AG04449 (cell line): ENCODE data around the gene C16orf90.
"Not testable (repeated sequence)": the region's sequence is repeated elsewhere in the genome, so short reads cannot be mapped to it uniquely, and the experiment has no call there.

Source experiments
- CTCF ChIA-PET: fragments of 350-600 bp; formaldehyde crosslinking; extraction: SDS; loops from one replicate; lab custom pipeline; 2021; ENCODE audit warnings: antibody characterized with exemption; lab: Yijun Ruan, JAX
- POLR2A ChIA-PET: fragments of 400-600, 350-600 bp; formaldehyde crosslinking; extraction: SDS; loops from one replicate; lab custom pipeline; 2020; ENCODE audit warnings: antibody characterized with exemption, inconsistent platforms; lab: Yijun Ruan, JAX
- DNase-seq: peaks from one replicate; pipeline ENCODE4 v3.0.0-alpha.2; 2010; ENCODE audit warnings: low read depth, low spot score
- H3K4me3 ChIP-seq: 2 replicates; pipeline ENCODE4 v1.5.1; 2011; ENCODE audit warnings: low read depth, mild to moderate bottlenecking, control low read depth, low read length
- CTCF ChIP-seq: IDR thresholded peaks from one replicate; pipeline ENCODE4 v1.5.1; 2011; ENCODE audit warnings: mild to moderate bottlenecking, moderate library complexity, low read length, control low read depth, inconsistent platforms; ENCODE audit not compliant: insufficient read depth; ENCODE audit errors: missing control alignments

The C16orf90 gene

DNA sequence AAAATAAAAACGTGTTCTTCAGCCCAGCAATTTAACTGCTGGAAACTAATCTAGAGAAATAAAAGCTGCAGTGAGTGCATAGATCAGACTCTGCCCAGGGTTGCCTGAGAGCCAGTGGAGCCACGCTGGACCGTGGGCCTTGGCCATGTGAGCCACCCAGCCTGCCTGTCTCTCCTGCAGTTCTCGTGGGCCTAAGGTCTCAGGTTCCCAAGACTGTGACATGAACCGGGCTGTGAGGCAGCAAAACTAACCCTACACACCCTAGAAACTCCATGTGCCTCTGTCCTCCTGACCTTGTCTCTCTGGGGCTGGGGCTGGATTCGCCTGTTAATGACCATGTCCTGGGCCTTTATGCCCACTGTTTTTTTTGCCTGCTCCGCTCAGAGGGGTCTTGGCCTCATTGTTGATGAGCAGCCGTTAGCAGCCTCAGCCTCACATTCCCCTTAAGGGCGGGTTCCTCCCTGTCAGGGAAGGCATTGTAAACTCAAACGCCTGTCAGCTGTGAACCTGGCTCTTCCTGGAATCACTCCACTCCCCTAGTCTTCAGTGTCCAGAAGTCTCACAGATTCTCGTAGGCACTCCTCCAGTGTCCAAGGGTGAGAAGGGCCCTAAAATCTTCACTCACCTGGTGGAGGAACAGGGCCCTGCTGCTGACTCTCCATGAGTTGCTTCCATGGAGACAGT lies 16.9 kb downstream of the C16orf90 start:
- POLR2A ChIA-PET, result no interaction called here
- H3K4me3 ChIP-seq, result no peak overlapping the region
- TF ChIP-seq CTCF, result no peak
- CTCF ChIA-PET, result no interaction called here
- no peak for DNase-seq

- no peak overlapping the region for H3K4me3 ChIP-seq
- no peak for DNase-seq
- TF ChIP-seq CTCF, result no peak
- POLR2A ChIA-PET, result interaction anchor here (0.7 kb wide), 1 partner anchor 8 kb away, joined by 3 read pairs; no protein-coding TSS in a partner anchor
- CTCF ChIA-PET, result no interaction called here
These were observed 18.9 kb downstream of the C16orf90 start for GRCh38 chr16:3476409-3476808.

GRCh38 chr16:3475604-3476375 lies 19.5 kb downstream of the C16orf90 start:
- POLR2A ChIA-PET, result interaction anchor here (0.7 kb wide), 1 partner anchor 8 kb away, joined by 3 read pairs; no protein-coding TSS in a partner anchor
- DNase-seq, result no peak
- CTCF ChIA-PET, result no interaction called here
- no peak for TF ChIP-seq CTCF
- no peak overlapping the region for H3K4me3 ChIP-seq

GRCh38 chr16:3474870-3475269 lies 20.4 kb downstream of the C16orf90 start:
- POLR2A ChIA-PET, H3K4me3 ChIP-seq, DNase-seq: not testable (repeated sequence)
- CTCF ChIA-PET, result interaction anchor here (0.7 kb wide), 1 partner anchor 443 kb away, joined by 3 read pairs; no protein-coding TSS in a partner anchor

GRCh38 chr16:3474136-3474779 lies 21.0 kb downstream of the C16orf90 start:
- no peak for TF ChIP-seq CTCF
- POLR2A ChIA-PET, result no interaction called here
- H3K4me3 ChIP-seq, result no peak overlapping the region
- no peak for DNase-seq
- CTCF ChIA-PET, result interaction anchor here (0.7 kb wide), 1 partner anchor 442 kb away, joined by 3 read pairs; no protein-coding TSS in a partner anchor

- POLR2A ChIA-PET, H3K4me3 ChIP-seq, CTCF ChIA-PET, DNase-seq: not testable (repeated sequence)
These were observed 21.7 kb downstream of the C16orf90 start for GRCh38 chr16:3473596-3473943.

DNA sequence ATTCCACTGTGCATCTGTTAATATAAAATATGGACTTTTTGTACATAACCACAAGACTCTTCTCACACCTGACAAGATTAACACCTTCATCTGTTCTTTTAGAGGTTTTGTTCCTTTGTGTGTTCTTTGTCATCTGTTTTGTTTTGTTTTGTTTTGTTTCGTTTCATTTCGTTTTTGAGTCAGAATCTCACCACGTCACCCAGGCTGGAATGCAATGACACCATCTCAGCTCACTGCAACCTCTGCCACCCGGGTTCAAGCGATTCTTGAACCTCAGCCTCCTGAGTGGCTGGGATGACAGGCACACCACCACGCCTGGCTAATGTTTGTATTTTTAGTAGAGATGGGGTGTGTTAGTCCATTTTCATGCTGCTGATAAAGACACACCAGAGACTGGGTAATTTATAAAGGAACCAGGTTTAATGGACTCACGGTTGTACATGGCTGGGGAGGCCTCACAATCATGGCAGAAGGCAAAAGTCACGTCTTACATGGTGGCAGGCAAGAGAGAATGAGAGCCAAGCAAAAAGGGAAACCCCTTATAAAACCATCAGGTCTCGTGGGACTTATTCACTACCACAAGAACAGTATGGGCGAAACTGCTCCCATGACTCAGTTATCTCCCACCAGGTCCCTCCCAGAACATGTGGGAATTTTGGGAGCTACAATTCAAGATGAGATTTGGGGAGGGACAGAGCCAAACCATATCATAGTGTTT lies 22.3 kb downstream of the C16orf90 start:
- CTCF ChIA-PET, result no interaction called here
- TF ChIP-seq CTCF, result no peak
- no peak overlapping the region for H3K4me3 ChIP-seq
- POLR2A ChIA-PET, result no interaction called here
- no peak for DNase-seq
